ENCODE measurements around the gene POLDIP2. TPM values are rescaled to one million over a fixed set of nuclear protein-coding genes. Genes with fewer than 3 reads are reported as not detected.

POLDIP2 gene
- total and polyA plus RNA-seq, 2 of the 4 experiments (the other 2 are of a cell fraction), result 66.7 to 77.8 TPM

- TF ChIP-seq POLR2A (IDR thresholded peaks at IDR 0.05; ENCODE audit: low read depth, low read length) (no peak), MAFK (IDR thresholded peaks at IDR 0.05; ENCODE audit: low read depth, low read length) (no peak)
These were observed 47.7 kb upstream of the POLDIP2 start (continued) for GRCh38 chr17:28404812-28405570.

- Histone ChIP-seq H3K9me3 (ENCODE audit: control insufficient read depth, insufficient read depth, low read length) (no peaks in the 10 kb centered on the region), H3K4me3 (ENCODE audit: insufficient read depth, low read depth, low read length) (no peak overlapping the region), H3K36me3 (ENCODE audit: control insufficient read depth, insufficient read depth, low read length) (peaks cover 4% of the 10 kb centered on the region), H2AFZ (replicated peaks; ENCODE audit: low read length, poor library complexity) (no peak overlapping the region), H2AK5ac (ENCODE audit: low read depth, low read length) (no peak overlapping the region), H3K18ac (ENCODE audit: low read depth, low read length) (no peak overlapping the region), H4K5ac (ENCODE audit: low read depth, low read length) (no peak overlapping the region), H2AK9ac (replicated peaks; ENCODE audit: low read depth, low read length, poor library complexity) (no peak overlapping the region), H3K23ac (ENCODE audit: low read depth, low read length) (no peak overlapping the region), H3K14ac (replicated peaks; ENCODE audit: low read depth, low read length) (no peak overlapping the region), H3K9me1 (ENCODE audit: insufficient read depth, low read length) (peaks cover 13% of the 10 kb centered on the region), H3K27me3 (ENCODE audit: control insufficient read depth, insufficient read depth, low read length) (0 out of 2 replicates have a peak, but pooled peaks cover 2% of the 10 kb centered on the region), H3K4me1 (ENCODE audit: control insufficient read depth, insufficient read depth, low read length) (peaks cover 3% of the 10 kb centered on the region), H2BK5ac (ENCODE audit: low read depth, low read length, poor library complexity, severe bottlenecking) (no peak overlapping the region), H3K4me2 (ENCODE audit: low read depth, low read length) (no peak overlapping the region), H3K4ac (ENCODE audit: low read depth, low read length) (no peak overlapping the region), H2BK120ac (ENCODE audit: low read depth, low read length) (no peak overlapping the region), H4K20me1 (ENCODE audit: insufficient read depth, low read length) (no peaks in the 10 kb centered on the region), H3K56ac (ENCODE audit: extremely low read depth, insufficient read depth, low read length) (no peak overlapping the region), H4K8ac (ENCODE audit: low read depth in 2 of 2, low read length in 2 of 2) (no peak overlapping the region), H3K79me1 (ENCODE audit: low read depth in 1 of 2, low read length in 2 of 2) (no peaks in the 10 kb centered on the region), H4K91ac (ENCODE audit: insufficient read depth, low read depth, low read length) (no peak overlapping the region), H2BK20ac (ENCODE audit: low read depth, low read length) (no peak overlapping the region), H3K27ac (ENCODE audit: insufficient read depth, low read length) (no peak overlapping the region), H3K9ac (ENCODE audit: low read depth, low read length) (no peak overlapping the region), H2BK15ac (ENCODE audit: low read depth, low read length) (no peak overlapping the region)
- ChIA-PET CTCF (no interaction called here), POLR2A (ENCODE audit: unreplicated experiment) (no interaction called here)
- intact Hi-C loops (cut with micrococcal nuclease), result loop anchor here (10.0 kb wide), 1 partner anchor 140 kb away; no protein-coding TSS in a partner anchor
- WGBS, 2 experiments (ENCODE audit: extremely low coverage in 2 of 2, insufficient read length in 1 of 2), result 100% methylated on average over 1 of the region's 5 CpGs; no CpG with 5 or more reads in 1 of the 2 experiments
- no peak for DNase-seq
- dilution Hi-C loops (cut with HindIII; ENCODE audit: low sequenced_read_pairs, unreplicated experiment), result no loop called here
- ATAC-seq (ENCODE audit: low read depth), result no peak
- in situ Hi-C loops (cut with MboI; ENCODE audit: low sequenced_read_pairs), result no loop called here
- no TSS peak for BruUV-seq (replicated peaks)
- TF ChIP-seq MXI1 (IDR thresholded peaks at IDR 0.05; ENCODE audit: borderline replicate concordance, low read depth, low read length) (no peak), NFE2L2 (IDR thresholded peaks at IDR 0.05; ENCODE audit: low read depth, low read length) (no peak), FOS (IDR thresholded peaks at IDR 0.05; ENCODE audit: low read depth, low read length) (no peak), RAD21 (IDR thresholded peaks at IDR 0.05; ENCODE audit: low read length) (no peak), RCOR1 (IDR thresholded peaks at IDR 0.05; ENCODE audit: insufficient replicate concordance, low read length) (no peak), CHD1 (IDR thresholded peaks at IDR 0.05; ENCODE audit: low read depth, low read length) (no peak), CEBPB (IDR thresholded peaks at IDR 0.05; ENCODE audit: low read depth, low read length) (no peak), MAZ (IDR thresholded peaks at IDR 0.05; ENCODE audit: borderline replicate concordance, low read depth, low read length) (no peak), POLR2A (IDR thresholded peaks at IDR 0.05; ENCODE audit: low read depth, low read length) (no peak), RFX5 (IDR thresholded peaks at IDR 0.05; ENCODE audit: low read depth, low read length) (no peak), CTCF (conservative IDR thresholded peaks at IDR 0.05; ENCODE audit: low read depth, low read length) (no peak), BHLHE40 (IDR thresholded peaks at IDR 0.05; ENCODE audit: low read depth, low read length) (no peak)
These were observed 47.1 kb upstream of the POLDIP2 start for GRCh38 chr17:28404461-28404811.

Measured in IMR-90 (cell line).